ENCODE data around the gene B9D2. TPM values are rescaled to one million over a fixed set of nuclear protein-coding genes. Genes with fewer than 3 reads are reported as not detected.

B9D2 gene
- total and polyA plus RNA-seq, 2 experiments from 2014 or later = 6.0 to 9.6 TPM

DNA sequence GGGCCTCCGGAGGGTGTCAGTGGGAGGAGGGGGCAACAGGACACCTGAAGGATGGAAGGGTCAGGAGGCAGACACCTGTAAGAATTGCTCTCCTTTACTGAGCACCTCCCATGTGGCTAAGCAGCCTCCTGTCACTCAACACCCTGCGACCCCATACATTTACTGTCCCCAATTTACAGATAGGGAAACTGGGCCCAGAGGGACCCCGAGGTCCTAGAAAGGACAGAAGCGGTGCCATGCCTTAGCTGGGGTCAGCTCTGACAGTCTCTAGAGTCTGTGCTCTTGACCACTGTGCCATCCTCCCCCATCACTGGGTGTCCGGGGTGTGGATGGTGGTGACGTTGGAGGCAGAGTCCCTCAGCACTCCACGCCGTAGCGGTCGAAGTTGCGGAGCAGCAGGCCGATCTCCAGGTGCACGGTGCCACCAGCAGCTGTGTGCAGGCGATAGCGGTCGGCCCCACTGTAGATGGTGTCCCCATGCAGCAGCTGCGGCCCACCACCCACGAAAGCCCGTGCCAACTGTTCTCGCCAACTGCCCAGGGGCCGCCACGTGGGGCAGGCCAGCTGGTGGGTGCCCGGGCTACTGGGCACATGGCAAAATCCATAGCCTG lies 9.5 kb downstream of the B9D2 start:
- H3K4me2 ChIP-seq = peak overlapping the region; percentile 89
- no peaks in the 10 kb centered on the region for H3K9me2 ChIP-seq (replicated peaks; ENCODE audit: insufficient read depth)
- H3K4me1 ChIP-seq (ENCODE audit: insufficient read depth) = peaks cover 6% of the 10 kb centered on the region
- peaks cover 30% of the 10 kb centered on the region for H3K79me2 ChIP-seq
- TF ChIP-seq EZH2 (IDR thresholded peaks at IDR 0.05; ENCODE audit: borderline replicate concordance) (no peak), EZH2phosphoT487 (IDR thresholded peaks at IDR 0.05; ENCODE audit: low read depth, severe bottlenecking, unreplicated experiment) (no peak)
- TF ChIP-seq, protein P1, sequence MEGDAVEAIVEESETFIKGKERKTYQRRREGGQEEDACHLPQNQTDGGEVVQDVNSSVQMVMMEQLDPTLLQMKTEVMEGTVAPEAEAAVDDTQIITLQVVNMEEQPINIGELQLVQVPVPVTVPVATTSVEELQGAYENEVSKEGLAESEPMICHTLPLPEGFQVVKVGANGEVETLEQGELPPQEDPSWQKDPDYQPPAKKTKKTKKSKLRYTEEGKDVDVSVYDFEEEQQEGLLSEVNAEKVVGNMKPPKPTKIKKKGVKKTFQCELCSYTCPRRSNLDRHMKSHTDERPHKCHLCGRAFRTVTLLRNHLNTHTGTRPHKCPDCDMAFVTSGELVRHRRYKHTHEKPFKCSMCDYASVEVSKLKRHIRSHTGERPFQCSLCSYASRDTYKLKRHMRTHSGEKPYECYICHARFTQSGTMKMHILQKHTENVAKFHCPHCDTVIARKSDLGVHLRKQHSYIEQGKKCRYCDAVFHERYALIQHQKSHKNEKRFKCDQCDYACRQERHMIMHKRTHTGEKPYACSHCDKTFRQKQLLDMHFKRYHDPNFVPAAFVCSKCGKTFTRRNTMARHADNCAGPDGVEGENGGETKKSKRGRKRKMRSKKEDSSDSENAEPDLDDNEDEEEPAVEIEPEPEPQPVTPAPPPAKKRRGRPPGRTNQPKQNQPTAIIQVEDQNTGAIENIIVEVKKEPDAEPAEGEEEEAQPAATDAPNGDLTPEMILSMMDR (IDR thresholded peaks at IDR 0.05; ENCODE audit: poor library complexity) = no peak
- H4K20me1 ChIP-seq (ENCODE audit: insufficient read depth, poor library complexity, severe bottlenecking) = peaks cover 10% of the 10 kb centered on the region
- H2AFZ ChIP-seq = peak overlapping the region; percentile 73
- H3K27me3 ChIP-seq = peaks cover 5% of the 10 kb centered on the region
- no peak for DNase-seq (ENCODE audit: low spot score)
- no peaks in the 10 kb centered on the region for H3K9me3 ChIP-seq (ENCODE audit: low read depth)
- 90% methylated on average over 23 of the region's 23 CpGs for WGBS (ENCODE audit: low lambda C conversion rate, missing lambda C conversion rate)
- no peaks in the 10 kb centered on the region for H3K36me3 ChIP-seq (replicated peaks; ENCODE audit: insufficient read depth, low read depth)
- H3K27ac ChIP-seq = peak overlapping the region; percentile 65
- peak overlapping the region; percentile 80 for H3K4me3 ChIP-seq

DNA sequence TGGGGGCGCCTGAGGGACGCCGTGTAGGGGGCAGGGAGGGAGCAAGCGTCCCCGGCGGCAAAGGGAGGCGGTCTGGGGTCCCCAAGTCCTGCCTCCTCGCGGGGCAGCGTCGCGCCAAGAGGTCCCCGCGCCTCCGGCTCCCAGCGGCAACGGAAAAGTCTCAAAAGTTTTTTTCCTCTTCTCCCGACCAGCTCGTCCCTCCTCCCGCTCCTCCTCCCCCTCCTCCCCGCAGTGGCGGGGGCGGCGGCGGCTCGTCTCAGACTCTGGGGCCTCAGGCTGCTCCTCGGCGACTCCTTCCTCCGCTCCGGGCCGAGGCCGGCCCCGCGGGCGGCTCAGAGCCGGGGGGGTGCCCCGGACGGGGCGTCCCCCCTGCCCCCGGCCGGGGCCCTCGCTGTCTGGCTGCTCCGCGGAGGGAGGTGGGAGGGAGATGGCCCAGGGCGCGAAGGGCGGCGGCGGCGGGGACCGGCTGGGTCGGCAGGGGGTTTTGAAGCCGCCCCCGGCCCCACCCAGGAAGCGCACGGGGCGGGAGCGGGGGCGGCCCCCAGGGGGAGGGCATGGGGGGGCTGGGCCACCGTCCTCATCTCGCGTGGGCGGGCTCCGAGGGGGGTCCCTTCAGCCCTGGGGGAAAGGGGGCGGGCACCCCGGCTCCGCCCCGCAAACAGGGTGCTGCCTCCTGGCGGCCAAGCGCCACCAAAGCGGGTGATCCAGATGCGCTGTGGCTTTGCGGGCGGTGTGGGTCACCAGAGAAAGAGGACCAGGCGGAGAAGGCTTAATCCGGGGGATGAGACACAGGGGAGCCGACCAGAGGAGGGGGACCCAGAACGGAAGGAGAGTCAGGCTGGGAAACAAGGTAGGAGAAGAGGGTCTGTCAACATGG lies 10.2 kb downstream of the B9D2 start, which contains the start of gene TGFB1:
TSS of gene TGFB1 (minus strand) at position 457 of the 877 bp plus-strand sequence. CDS start 878 bp downstream, outside the sequence.
- no peak for TF ChIP-seq EZH2 (IDR thresholded peaks at IDR 0.05; ENCODE audit: borderline replicate concordance)
- TF ChIP-seq, protein P1 (IDR thresholded peaks at IDR 0.05; ENCODE audit: poor library complexity) = peak; percentile 94
- Histone ChIP-seq H2AFZ (peak within 1 kb of the TSS; percentile 73), H3K27ac (peak within 1 kb of the TSS; percentile 65), H3K9me2 (replicated peaks; ENCODE audit: insufficient read depth) (no peaks in the 10 kb centered on the region), H4K20me1 (ENCODE audit: insufficient read depth, poor library complexity, severe bottlenecking) (peaks cover 10% of the 10 kb centered on the region), H3K9me3 (ENCODE audit: low read depth) (no peaks in the 10 kb centered on the region), H3K4me1 (ENCODE audit: insufficient read depth) (peaks cover 6% of the 10 kb centered on the region), H3K79me2 (peaks cover 35% of the 10 kb centered on the region), H3K4me2 (peak within 1 kb of the TSS; percentile 89), H3K36me3 (replicated peaks; ENCODE audit: insufficient read depth, low read depth) (no peaks in the 10 kb centered on the region), H3K27me3 (peaks cover 5% of the 10 kb centered on the region), H3K4me3 (peak within 1 kb of the TSS; percentile 80)
- peak; percentile 92 for DNase-seq (ENCODE audit: low spot score)
- WGBS (ENCODE audit: low lambda C conversion rate, missing lambda C conversion rate) = 2% methylated on average over 25 of the region's 78 CpGs

DNA sequence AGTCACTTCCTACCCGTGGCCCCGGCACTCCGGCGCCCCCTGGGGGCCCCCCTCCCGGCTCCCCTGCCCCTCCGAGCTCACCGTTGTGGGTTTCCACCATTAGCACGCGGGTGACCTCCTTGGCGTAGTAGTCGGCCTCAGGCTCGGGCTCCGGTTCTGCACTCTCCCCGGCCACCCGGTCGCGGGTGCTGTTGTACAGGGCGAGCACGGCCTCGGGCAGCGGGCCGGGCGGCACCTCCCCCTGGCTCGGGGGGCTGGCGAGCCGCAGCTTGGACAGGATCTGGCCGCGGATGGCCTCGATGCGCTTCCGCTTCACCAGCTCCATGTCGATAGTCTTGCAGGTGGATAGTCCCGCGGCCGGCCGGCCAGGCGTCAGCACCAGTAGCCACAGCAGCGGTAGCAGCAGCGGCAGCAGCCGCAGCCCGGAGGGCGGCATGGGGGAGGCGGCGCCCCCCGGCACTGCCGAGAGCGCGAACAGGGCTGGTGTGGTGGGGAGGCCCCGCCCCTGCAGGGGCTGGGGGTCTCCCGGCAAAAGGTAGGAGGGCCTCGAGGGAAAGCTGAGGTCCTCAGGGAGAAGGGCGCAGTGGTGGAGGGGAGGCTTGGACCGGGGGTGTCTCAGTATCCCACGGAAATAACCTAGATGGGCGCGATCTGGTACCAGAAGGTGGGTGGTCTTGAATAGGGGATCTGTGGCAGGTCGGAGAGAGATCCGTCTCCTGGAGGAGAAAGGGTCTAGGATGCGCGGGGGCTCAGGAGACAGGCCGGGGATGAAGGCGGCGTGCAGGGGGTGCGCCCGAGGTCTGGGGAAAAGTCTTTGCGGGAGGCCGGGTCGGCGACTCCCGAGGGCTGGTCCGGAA lies 11.1 kb downstream of the B9D2 start:
- Histone ChIP-seq H4K20me1 (ENCODE audit: insufficient read depth, poor library complexity, severe bottlenecking) (peaks cover 10% of the 10 kb centered on the region), H3K27me3 (peaks cover 5% of the 10 kb centered on the region), H3K4me2 (peak overlapping the region; percentile 89), H3K4me3 (peak overlapping the region; percentile 80), H3K36me3 (replicated peaks; ENCODE audit: insufficient read depth, low read depth) (no peaks in the 10 kb centered on the region), H3K9me2 (replicated peaks; ENCODE audit: insufficient read depth) (no peaks in the 10 kb centered on the region), H3K9me3 (ENCODE audit: low read depth) (no peaks in the 10 kb centered on the region), H2AFZ (peak overlapping the region; percentile 73), H3K4me1 (ENCODE audit: insufficient read depth) (peaks cover 6% of the 10 kb centered on the region), H3K79me2 (peaks cover 37% of the 10 kb centered on the region), H3K27ac (peak overlapping the region; percentile 65)
- WGBS (ENCODE audit: low lambda C conversion rate, missing lambda C conversion rate) = under 1% methylated on average over 56 of the region's 71 CpGs
- TF ChIP-seq, protein P1 (IDR thresholded peaks at IDR 0.05; ENCODE audit: poor library complexity) = peak; percentile 47
- no peak for TF ChIP-seq EZH2 (IDR thresholded peaks at IDR 0.05; ENCODE audit: borderline replicate concordance)
- peak; percentile 73 for DNase-seq (ENCODE audit: low spot score)

Data from hepatocyte (in vitro differentiated cells).